ENCODE data around the gene BEGAIN.
"Not testable (repeated sequence)": the region's sequence is repeated elsewhere in the genome, so short reads cannot be mapped to it uniquely, and the experiment has no call there.

Gene BEGAIN

DNA sequence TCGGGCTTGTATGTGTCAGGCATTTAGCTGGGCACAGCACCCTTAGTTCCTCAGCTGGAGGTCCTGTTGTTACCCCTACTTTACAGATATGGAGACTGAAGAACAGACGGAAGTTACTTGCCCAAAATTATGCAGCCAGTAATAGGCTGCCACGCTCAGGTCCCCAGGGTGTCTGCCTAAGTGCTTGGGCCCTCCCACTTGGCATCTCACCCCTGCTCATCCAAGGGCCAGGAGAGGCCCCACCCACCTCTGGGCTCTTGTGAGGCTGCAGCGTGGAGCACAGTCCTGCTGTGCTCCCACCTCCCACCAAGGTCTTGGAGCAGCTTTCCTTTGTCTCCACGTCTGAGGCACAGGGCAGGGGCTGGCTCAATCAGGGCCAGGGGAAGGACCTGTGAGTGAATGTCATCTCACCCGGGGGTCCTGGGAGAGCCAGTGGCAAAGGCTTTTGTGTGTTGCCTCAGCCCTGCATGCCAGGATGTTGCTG, 64.6 kb downstream of the BEGAIN start:
- Histone ChIP-seq H3K27me3 (ENCODE audit: control insufficient read depth, low read length) (no peaks in the 10 kb centered on the region), H3K4me3 (ENCODE audit: low read length) (no peak overlapping the region), H3K4me1 (ENCODE audit: control insufficient read depth, low read length) (no peaks in the 10 kb centered on the region), H3F3A (ENCODE audit: control insufficient read depth, insufficient read depth) (no peaks in the 10 kb centered on the region), H4K20me1 (ENCODE audit: control insufficient read depth, insufficient read depth, low read depth, low read length) (peaks cover 6% of the 10 kb centered on the region; the same call in 1 of the 2 replicates), H3K9me3 (ENCODE audit: control insufficient read depth, insufficient read depth, low read length) (no peaks in the 10 kb centered on the region), H3K27ac (ENCODE audit: low read depth, low read length) (no peak overlapping the region), H3K9me2 (replicated peaks; ENCODE audit: control insufficient read depth, low read length) (no peaks in the 10 kb centered on the region), H3K36me3 (ENCODE audit: control insufficient read depth, low read length) (no peaks in the 10 kb centered on the region; the same call in 1 of the 2 replicates), H3K4me2 (ENCODE audit: low read length) (no peak overlapping the region), H3K79me2 (ENCODE audit: control insufficient read depth, low read length) (no peaks in the 10 kb centered on the region)
- TF ChIP-seq EZH2phosphoT487 (IDR thresholded peaks at IDR 0.05; ENCODE audit: borderline replicate concordance, low read length), result no peak
- TF ChIP-seq, protein P1, sequence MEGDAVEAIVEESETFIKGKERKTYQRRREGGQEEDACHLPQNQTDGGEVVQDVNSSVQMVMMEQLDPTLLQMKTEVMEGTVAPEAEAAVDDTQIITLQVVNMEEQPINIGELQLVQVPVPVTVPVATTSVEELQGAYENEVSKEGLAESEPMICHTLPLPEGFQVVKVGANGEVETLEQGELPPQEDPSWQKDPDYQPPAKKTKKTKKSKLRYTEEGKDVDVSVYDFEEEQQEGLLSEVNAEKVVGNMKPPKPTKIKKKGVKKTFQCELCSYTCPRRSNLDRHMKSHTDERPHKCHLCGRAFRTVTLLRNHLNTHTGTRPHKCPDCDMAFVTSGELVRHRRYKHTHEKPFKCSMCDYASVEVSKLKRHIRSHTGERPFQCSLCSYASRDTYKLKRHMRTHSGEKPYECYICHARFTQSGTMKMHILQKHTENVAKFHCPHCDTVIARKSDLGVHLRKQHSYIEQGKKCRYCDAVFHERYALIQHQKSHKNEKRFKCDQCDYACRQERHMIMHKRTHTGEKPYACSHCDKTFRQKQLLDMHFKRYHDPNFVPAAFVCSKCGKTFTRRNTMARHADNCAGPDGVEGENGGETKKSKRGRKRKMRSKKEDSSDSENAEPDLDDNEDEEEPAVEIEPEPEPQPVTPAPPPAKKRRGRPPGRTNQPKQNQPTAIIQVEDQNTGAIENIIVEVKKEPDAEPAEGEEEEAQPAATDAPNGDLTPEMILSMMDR (IDR thresholded peaks at IDR 0.05; ENCODE audit: low read depth, low read length, poor library complexity, severe bottlenecking), result no peak

DNA sequence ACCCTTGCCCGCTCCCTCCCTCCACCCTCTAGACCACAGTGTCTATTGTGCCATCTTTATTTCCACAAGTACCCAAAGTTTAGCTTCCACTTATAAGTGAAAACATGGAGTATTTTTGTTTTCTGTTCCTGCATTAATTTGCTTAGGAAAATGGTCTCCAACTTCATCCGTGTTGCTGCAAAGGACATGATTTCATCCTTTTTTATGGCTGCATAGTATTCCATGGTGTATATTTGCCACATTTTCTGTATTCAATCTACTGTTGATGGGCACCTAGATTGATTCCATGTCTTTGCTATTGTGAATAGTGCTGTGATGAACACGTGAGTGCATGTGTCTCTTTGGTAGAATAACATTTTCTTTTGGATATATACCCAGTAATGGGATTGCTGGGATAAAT, 81.2 kb downstream of the BEGAIN start:
- H3K4me1 ChIP-seq (ENCODE audit: control insufficient read depth, low read length); H3K9me3 ChIP-seq (ENCODE audit: control insufficient read depth, insufficient read depth, low read length); H4K20me1 ChIP-seq (ENCODE audit: control insufficient read depth, insufficient read depth, low read depth, low read length); H3F3A ChIP-seq (ENCODE audit: control insufficient read depth, insufficient read depth); H3K27me3 ChIP-seq (ENCODE audit: control insufficient read depth, low read length); H3K4me3 ChIP-seq (ENCODE audit: low read length); H3K79me2 ChIP-seq (ENCODE audit: control insufficient read depth, low read length); H3K36me3 ChIP-seq (ENCODE audit: control insufficient read depth, low read length); H3K27ac ChIP-seq (ENCODE audit: low read depth, low read length); H3K9me2 ChIP-seq (replicated peaks; ENCODE audit: control insufficient read depth, low read length); H3K4me2 ChIP-seq (ENCODE audit: low read length): not testable (repeated sequence)

DNA sequence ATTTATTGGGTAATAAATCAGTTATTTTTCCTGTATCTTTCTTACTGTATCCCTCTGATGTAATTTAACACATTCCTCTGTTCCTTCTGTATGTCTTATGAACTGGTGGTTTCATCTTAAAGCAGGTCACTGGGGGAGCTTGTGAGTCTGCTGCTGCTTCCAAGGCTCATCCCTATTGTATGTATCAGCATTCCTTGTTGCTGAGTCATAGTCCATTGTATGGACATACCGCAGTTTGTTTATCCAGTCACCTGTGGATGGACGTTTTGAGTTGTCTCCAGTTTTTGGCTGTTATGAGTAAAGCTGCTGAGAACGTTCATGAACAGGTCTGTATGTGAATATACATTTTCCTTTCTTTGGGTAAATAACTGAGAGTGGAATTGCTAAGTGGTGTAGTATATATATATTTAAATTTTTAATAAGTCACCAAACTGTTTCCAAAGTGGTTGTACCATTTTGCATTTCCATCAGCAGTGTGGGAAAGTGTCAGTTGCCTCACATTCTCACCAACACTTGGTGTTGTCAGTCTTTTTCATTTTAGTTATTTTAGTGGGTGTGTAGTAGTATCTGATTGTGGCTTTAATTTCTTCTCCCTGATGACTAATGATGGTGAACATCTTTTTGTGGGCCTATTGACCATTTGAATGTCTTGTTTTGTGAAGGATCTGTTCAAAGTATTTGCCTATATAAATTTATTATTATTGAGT, 82.7 kb downstream of the BEGAIN start:
- Histone ChIP-seq H3K9me3 (ENCODE audit: control insufficient read depth, insufficient read depth, low read length) (no peaks in the 10 kb centered on the region), H3K9me2 (replicated peaks; ENCODE audit: control insufficient read depth, low read length) (no peaks in the 10 kb centered on the region), H3K4me2 (ENCODE audit: low read length) (no peak overlapping the region), H3K27ac (ENCODE audit: low read depth, low read length) (no peak overlapping the region), H3K4me3 (ENCODE audit: low read length) (no peak overlapping the region), H3F3A (ENCODE audit: control insufficient read depth, insufficient read depth) (no peaks in the 10 kb centered on the region), H3K79me2 (ENCODE audit: control insufficient read depth, low read length) (no peaks in the 10 kb centered on the region), H3K36me3 (ENCODE audit: control insufficient read depth, low read length) (no peaks in the 10 kb centered on the region), H3K27me3 (ENCODE audit: control insufficient read depth, low read length) (no peaks in the 10 kb centered on the region), H4K20me1 (ENCODE audit: control insufficient read depth, insufficient read depth, low read depth, low read length) (no peaks in the 10 kb centered on the region), H3K4me1 (ENCODE audit: control insufficient read depth, low read length) (no peaks in the 10 kb centered on the region)
- TF ChIP-seq, protein P1 (IDR thresholded peaks at IDR 0.05; ENCODE audit: low read depth, low read length, poor library complexity, severe bottlenecking), result no peak
- no peak for TF ChIP-seq EZH2phosphoT487 (IDR thresholded peaks at IDR 0.05; ENCODE audit: borderline replicate concordance, low read length)

DNA sequence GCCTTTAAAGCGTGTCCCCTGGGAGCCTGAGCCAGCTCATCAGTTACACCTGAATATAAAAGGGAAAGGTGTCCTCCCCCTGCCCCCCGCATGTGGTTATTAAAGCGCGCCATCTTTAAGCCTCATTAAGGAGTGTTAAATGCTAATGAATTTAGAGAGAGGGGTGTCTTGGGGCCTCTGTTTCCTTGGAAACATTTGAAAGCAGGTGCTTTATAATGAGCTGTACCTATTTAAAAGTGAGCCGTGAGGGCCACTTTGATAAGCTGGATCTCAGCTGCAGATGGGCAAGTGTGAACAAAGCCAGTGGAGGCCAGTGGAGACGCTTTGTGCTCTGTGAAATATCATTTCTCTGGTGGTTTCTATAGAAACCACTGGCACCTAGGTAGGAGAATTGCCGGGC, 84.0 kb downstream of the BEGAIN start:
- Histone ChIP-seq H3K27ac (ENCODE audit: low read depth, low read length) (no peak overlapping the region), H3F3A (ENCODE audit: control insufficient read depth, insufficient read depth) (no peaks in the 10 kb centered on the region), H3K4me3 (ENCODE audit: low read length) (no peak overlapping the region), H4K20me1 (ENCODE audit: control insufficient read depth, insufficient read depth, low read depth, low read length) (no peaks in the 10 kb centered on the region), H3K27me3 (ENCODE audit: control insufficient read depth, low read length) (no peaks in the 10 kb centered on the region), H3K36me3 (ENCODE audit: control insufficient read depth, low read length) (no peaks in the 10 kb centered on the region), H3K4me1 (ENCODE audit: control insufficient read depth, low read length) (no peaks in the 10 kb centered on the region), H3K9me2 (replicated peaks; ENCODE audit: control insufficient read depth, low read length) (no peaks in the 10 kb centered on the region), H3K9me3 (ENCODE audit: control insufficient read depth, insufficient read depth, low read length) (no peaks in the 10 kb centered on the region), H3K4me2 (ENCODE audit: low read length) (no peak overlapping the region), H3K79me2 (ENCODE audit: control insufficient read depth, low read length) (no peaks in the 10 kb centered on the region)
- TF ChIP-seq EZH2phosphoT487 (IDR thresholded peaks at IDR 0.05; ENCODE audit: borderline replicate concordance, low read length), result no peak
- TF ChIP-seq, protein P1 (IDR thresholded peaks at IDR 0.05; ENCODE audit: low read depth, low read length, poor library complexity, severe bottlenecking), result no peak

Measured in DOHH2 (cell line).